ENCODE results near the gene THSD4.
A peak's percentile ranks its signal among the peaks of the same experiment; 100 is the strongest.

The THSD4 gene

GRCh38 chr15:71737761-71738160 lies 622.5 kb downstream of the THSD4 start:
- no peak for FAIRE-seq

- FAIRE-seq: no peak
Observed at GRCh38 chr15:71739355-71739754, 624.1 kb downstream of the THSD4 start.

GRCh38 chr15:71742964-71743363 lies 627.7 kb downstream of the THSD4 start:
- no peak for FAIRE-seq

- FAIRE-seq: no peak
Observed at GRCh38 chr15:71743861-71744382, 628.7 kb downstream of the THSD4 start.

- FAIRE-seq: no peak
Observed at GRCh38 chr15:71746719-71747118, 631.4 kb downstream of the THSD4 start.

GRCh38 chr15:71747128-71748083 lies 632.1 kb downstream of the THSD4 start:
- FAIRE-seq: no peak

GRCh38 chr15:71748293-71748718 lies 633.0 kb downstream of the THSD4 start:
- FAIRE-seq: no peak

GRCh38 chr15:71749500-71749899 lies 634.2 kb downstream of the THSD4 start:
- no peak for FAIRE-seq

GRCh38 chr15:71752128-71752527 lies 636.9 kb downstream of the THSD4 start:
- FAIRE-seq: no peak

GRCh38 chr15:71752604-71753289 lies 637.5 kb downstream of the THSD4 start:
- no peak for FAIRE-seq

- no peak for FAIRE-seq
Observed at GRCh38 chr15:71753346-71753745, 638.1 kb downstream of the THSD4 start.

GRCh38 chr15:71754660-71755059 lies 639.4 kb downstream of the THSD4 start:
- FAIRE-seq: no peak

GRCh38 chr15:71755092-71755970 lies 640.1 kb downstream of the THSD4 start:
- FAIRE-seq: no peak

GRCh38 chr15:71756599-71757352 lies 641.5 kb downstream of the THSD4 start:
- no peak for FAIRE-seq

- no peak for FAIRE-seq
Observed at GRCh38 chr15:71757741-71758530, 642.7 kb downstream of the THSD4 start.

- FAIRE-seq: peak; percentile 73
Observed at GRCh38 chr15:71758711-71759110, 643.4 kb downstream of the THSD4 start.

GRCh38 chr15:71760852-71761251 lies 645.6 kb downstream of the THSD4 start:
- no peak for FAIRE-seq

- FAIRE-seq: peak; percentile 49
Observed at GRCh38 chr15:71761649-71762048, 646.4 kb downstream of the THSD4 start.

GRCh38 chr15:71768184-71768583 lies 652.9 kb downstream of the THSD4 start:
- no peak for FAIRE-seq

- no peak for FAIRE-seq
Observed at GRCh38 chr15:71773206-71773859, 658.1 kb downstream of the THSD4 start.
